ENCODE results near the gene CHST9. TPM values are rescaled to one million over a fixed set of nuclear protein-coding genes. Genes with fewer than 3 reads are reported as not detected.

Gene CHST9
- total and polyA plus RNA-seq, 10 donors: 0.87 to 23.9 (median 8.4) TPM

- intact Hi-C loops (cut with DNase I; ENCODE audit: low total_unique reads): no loop called here
- no peak for DNase-seq
- TF ChIP-seq CTCF (IDR thresholded peaks at IDR 0.05 in 8 of 11, conservative IDR thresholded peaks at IDR 0.05 in 3 of 11): no peak
- TF ChIP-seq POLR2AphosphoS5 (IDR thresholded peaks at IDR 0.05): no peak
- TF ChIP-seq POLR2A (IDR thresholded peaks at IDR 0.05): no peak
- Histone ChIP-seq H3K4me1 (no peaks in the 10 kb centered on the region), H3K27me3 (replicated peaks in 1 of 7) (no peaks in the 10 kb centered on the region), H3K4me3 (no peak overlapping the region), H3K9me3 (peaks cover 0 to 10% (median 6%) of the 10 kb centered on the region in 8 donors), H3K27ac (no peak overlapping the region), H3K36me3 (no peaks in the 10 kb centered on the region)
- WGBS, 5 donors: 77 to 84% (median 81%) methylated on average over 4 of the region's 4 CpGs
Measured at GRCh38 chr18:26948703-26949102, 236.4 kb downstream of the CHST9 start.

GRCh38 chr18:26943906-26944305 lies 241.2 kb downstream of the CHST9 start:
- TF ChIP-seq CTCF (IDR thresholded peaks at IDR 0.05 in 8 of 11, conservative IDR thresholded peaks at IDR 0.05 in 3 of 11) (no peak), POLR2A (IDR thresholded peaks at IDR 0.05) (no peak), POLR2AphosphoS5 (IDR thresholded peaks at IDR 0.05) (no peak)
- intact Hi-C loops (cut with DNase I; ENCODE audit: low total_unique reads): no loop called here
- peaks cover 0 to 10% (median 6%) of the 10 kb centered on the region in 8 donors for H3K9me3 ChIP-seq
- 75 to 92% (median 85%) methylated on average over 3 of the region's 3 CpGs for WGBS, 5 donors
- no peaks in the 10 kb centered on the region for H3K27me3 ChIP-seq (replicated peaks in 1 of 7)
- H3K27ac ChIP-seq: no peak overlapping the region
- H3K4me1 ChIP-seq: no peaks in the 10 kb centered on the region
- H3K4me3 ChIP-seq: no peak overlapping the region
- H3K36me3 ChIP-seq: no peaks in the 10 kb centered on the region
- DNase-seq: no peak

- Histone ChIP-seq H3K4me1 (no peaks in the 10 kb centered on the region), H3K27ac (no peak overlapping the region), H3K9me3 (no peaks in the 10 kb centered on the region), H3K27me3 (replicated peaks in 1 of 7) (no peaks in the 10 kb centered on the region), H3K4me3 (no peak overlapping the region), H3K36me3 (no peaks in the 10 kb centered on the region)
- DNase-seq: no peak
- no peak for TF ChIP-seq CTCF (IDR thresholded peaks at IDR 0.05 in 8 of 11, conservative IDR thresholded peaks at IDR 0.05 in 3 of 11)
- no peak for TF ChIP-seq POLR2AphosphoS5 (IDR thresholded peaks at IDR 0.05)
- no peak for TF ChIP-seq POLR2A (IDR thresholded peaks at IDR 0.05)
- 62 to 74% (median 70%) methylated on average over 6 of the region's 6 CpGs for WGBS, 5 donors
- intact Hi-C loops (cut with DNase I; ENCODE audit: low total_unique reads): no loop called here
Measured at GRCh38 chr18:26941584-26941983, 243.5 kb downstream of the CHST9 start.

GRCh38 chr18:26940744-26941398 lies 244.2 kb downstream of the CHST9 start:
- H3K36me3 ChIP-seq: no peaks in the 10 kb centered on the region
- no peak for TF ChIP-seq POLR2A (IDR thresholded peaks at IDR 0.05)
- TF ChIP-seq POLR2AphosphoS5 (IDR thresholded peaks at IDR 0.05): no peak
- TF ChIP-seq CTCF (IDR thresholded peaks at IDR 0.05 in 8 of 11, conservative IDR thresholded peaks at IDR 0.05 in 3 of 11): no peak
- no peaks in the 10 kb centered on the region for H3K9me3 ChIP-seq
- no peaks in the 10 kb centered on the region for H3K27me3 ChIP-seq (replicated peaks in 1 of 7)
- intact Hi-C loops (cut with DNase I; ENCODE audit: low total_unique reads): no loop called here
- 72 to 83% (median 80%) methylated on average over 5 of the region's 5 CpGs for WGBS, 5 donors
- no peak overlapping the region for H3K27ac ChIP-seq
- no peak overlapping the region for H3K4me3 ChIP-seq
- DNase-seq: no peak
- no peaks in the 10 kb centered on the region for H3K4me1 ChIP-seq
